Endodermal cell (in vitro differentiated cells): ENCODE measurements around the gene FABP7. TPM values are rescaled to one million over a fixed set of nuclear protein-coding genes. Genes with fewer than 3 reads are reported as not detected.
A peak's percentile ranks its signal among the peaks of the same experiment; 100 is the strongest.

Experiments
- DNase-seq: peaks from one replicate; pipeline ENCODE4 v3.0.0-alpha.2; 2017
- H3K27ac ChIP-seq: 2 replicates; pipeline ENCODE4 v1.5.1; 2013; ENCODE audit warnings: mild to moderate bottlenecking, low read depth, low read length, moderate library complexity
- H3K27me3 ChIP-seq: 2 replicates; pipeline ENCODE4 v1.6.1; 2013; ENCODE audit warnings: mild to moderate bottlenecking, low read length, moderate library complexity; ENCODE audit not compliant: insufficient read depth, control insufficient read depth, poor library complexity, severe bottlenecking
- H3K36me3 ChIP-seq: 2 replicates; pipeline ENCODE4 v1.7.0; 2013; ENCODE audit warnings: mild to moderate bottlenecking, low read length, moderate library complexity; ENCODE audit not compliant: control insufficient read depth, insufficient read depth
- H3K4me1 ChIP-seq: one replicate; pipeline ENCODE4 v1.7.0; 2013; ENCODE audit warnings: low read length; ENCODE audit not compliant: control insufficient read depth, insufficient read depth
- H3K4me3 ChIP-seq: 2 replicates; pipeline ENCODE4 v1.5.1; 2013; ENCODE audit warnings: mild to moderate bottlenecking, low read length, moderate library complexity
- H3K9ac ChIP-seq: 2 replicates; pipeline ENCODE4 v1.6.1; 2013; ENCODE audit warnings: mild to moderate bottlenecking, low read length, moderate library complexity; ENCODE audit not compliant: poor library complexity, severe bottlenecking; ENCODE audit errors: extremely low read depth
- H3K9me3 ChIP-seq: 2 replicates; pipeline ENCODE4 v1.6.1; 2013; ENCODE audit warnings: mild to moderate bottlenecking, low read length, moderate library complexity; ENCODE audit not compliant: control insufficient read depth
- H3K27ac Mint-ChIP-seq: 2 replicates; pipeline ENCODE4 v1.8.0; 2020; ENCODE audit warnings: mixed read lengths
- H3K27me3 Mint-ChIP-seq: 2 replicates; pipeline ENCODE4 v1.8.0; 2021; ENCODE audit warnings: mild to moderate bottlenecking, mixed read lengths; ENCODE audit not compliant: insufficient read depth
- H3K36me3 Mint-ChIP-seq: 2 replicates; pipeline ENCODE4 v1.8.0; 2020; ENCODE audit warnings: low read depth, mixed read lengths
- H3K4me1 Mint-ChIP-seq: 2 replicates; pipeline ENCODE4 v1.8.0; 2020; ENCODE audit warnings: mixed read lengths
- H3K4me3 Mint-ChIP-seq: 2 replicates; pipeline ENCODE4 v1.8.0; 2020; ENCODE audit warnings: mild to moderate bottlenecking, moderate library complexity, mixed read lengths
- H3K9me3 Mint-ChIP-seq: 2 replicates; pipeline ENCODE4 v1.8.0; 2020; ENCODE audit warnings: mild to moderate bottlenecking, mixed read lengths
- CTCF ChIP-seq: fragments of 200-600 bp; sonication (generic); conservative IDR thresholded peaks from 2 replicates; pipeline ENCODE4 v1.5.0; 2021; ENCODE audit warnings: antibody characterized with exemption, mild to moderate bottlenecking
- WGBS, 2 experiments: methylation state at CpG; one replicate each; pipeline versions ENCODE4 v1.1.5 to v1.1.7; 2013; ENCODE audit warnings: missing lambda C conversion rate in 2 of 2, mixed read lengths in 1 of 2; ENCODE audit not compliant: insufficient coverage in 1 of 2, insufficient read length in 1 of 2; 5-methylcytosine and 5-hydroxymethylcytosine counted together
- total RNA-seq, 2 donors: library from RNA; stranded (reverse); fragmentation: NEBNext Ultra II Directional in 1 of 2; extraction: Animal tissue kit (Norgen Biotek cat#: 25700) in 1 of 2; gene quantifications; 2 replicates in 1 of 2; 3 replicates in 1 of 2; pipeline ENCODE4 v1.2.1, GENCODE V29; 2021

FABP7 gene
- total RNA-seq, 2 donors from 2014 or later = 2.7 to 3.4 TPM

GRCh38 chr6:122754191-122754731 lies 25.3 kb upstream of the FABP7 start:
- H3K27me3 Mint-ChIP-seq = peaks cover 73% of the 10 kb centered on the region
- Histone ChIP-seq H3K4me1 (no peaks in the 10 kb centered on the region), H3K27ac (no peak overlapping the region), H3K9me3 (peaks cover 16% of the 10 kb centered on the region), H3K36me3 (no peaks in the 10 kb centered on the region), H3K27me3 (no peaks in the 10 kb centered on the region), H3K4me3 (no peak overlapping the region), H3K9ac (no peak overlapping the region)
- peaks cover 37% of the 10 kb centered on the region for H3K9me3 Mint-ChIP-seq
- H3K4me1 Mint-ChIP-seq = peaks cover 9% of the 10 kb centered on the region
- no peak overlapping the region for H3K4me3 Mint-ChIP-seq
- H3K36me3 Mint-ChIP-seq = peaks cover 7% of the 10 kb centered on the region
- WGBS, 2 experiments = 83 to 86% methylated on average over 3 to 5 of the region's 5 CpGs
- H3K27ac Mint-ChIP-seq = no peak overlapping the region
- no peak for DNase-seq
- no peak for TF ChIP-seq CTCF

DNA sequence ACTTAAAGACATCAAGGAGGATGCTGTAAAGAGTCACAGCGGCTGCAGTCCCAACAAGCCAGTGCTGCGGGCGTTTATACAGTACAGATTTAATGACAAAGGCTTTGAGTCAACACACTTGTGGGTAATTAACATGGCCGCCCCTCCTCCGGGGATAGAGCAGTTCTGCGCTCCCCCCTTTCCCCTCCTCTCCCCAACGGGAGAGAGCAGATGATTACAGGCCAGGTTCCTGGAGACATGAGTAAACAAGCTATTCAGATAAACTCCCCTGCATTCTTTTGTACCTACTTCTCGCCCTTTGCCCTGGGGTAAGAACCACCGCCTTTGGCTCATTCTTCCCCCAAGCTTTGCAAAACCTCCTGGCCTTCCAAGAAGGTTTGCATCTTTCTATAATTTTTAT lies 23.6 kb upstream of the FABP7 start:
- 69 to 73% methylated on average over 3 to 9 of the region's 9 CpGs for WGBS, 2 experiments
- TF ChIP-seq CTCF = no peak
- Histone ChIP-seq H3K9me3 (peaks cover 10% of the 10 kb centered on the region), H3K36me3 (no peaks in the 10 kb centered on the region), H3K4me3 (no peak overlapping the region), H3K4me1 (no peaks in the 10 kb centered on the region), H3K27ac (no peak overlapping the region), H3K9ac (no peak overlapping the region), H3K27me3 (no peaks in the 10 kb centered on the region)
- Mint-ChIP-seq H3K9me3 (peaks cover 31% of the 10 kb centered on the region), H3K4me3 (no peak overlapping the region), H3K27me3 (peaks cover 75% of the 10 kb centered on the region), H3K4me1 (peaks cover 9% of the 10 kb centered on the region), H3K27ac (no peak overlapping the region), H3K36me3 (peaks cover 6% of the 10 kb centered on the region)
- DNase-seq = peak; percentile 62

- Histone ChIP-seq H3K27ac (no peak overlapping the region), H3K4me3 (no peak overlapping the region), H3K4me1 (no peaks in the 10 kb centered on the region), H3K36me3 (no peaks in the 10 kb centered on the region), H3K9me3 (peaks cover 10% of the 10 kb centered on the region), H3K9ac (no peak overlapping the region), H3K27me3 (no peaks in the 10 kb centered on the region)
- no peaks in the 10 kb centered on the region for H3K4me1 Mint-ChIP-seq
- H3K27ac Mint-ChIP-seq = no peak overlapping the region
- peaks cover 6% of the 10 kb centered on the region for H3K36me3 Mint-ChIP-seq
- 78% methylated on average over 1 of the region's 1 CpG; no CpG with 5 or more reads in 1 of the 2 experiments for WGBS, 2 experiments
- peaks cover 35% of the 10 kb centered on the region for H3K9me3 Mint-ChIP-seq
- no peak for TF ChIP-seq CTCF
- no peak overlapping the region for H3K4me3 Mint-ChIP-seq
- DNase-seq = no peak
- peaks cover 74% of the 10 kb centered on the region for H3K27me3 Mint-ChIP-seq
Observed at GRCh38 chr6:122758927-122759334, 20.6 kb upstream of the FABP7 start.
